ENCODE results near the gene S100A1. TPM values are rescaled to one million over a fixed set of nuclear protein-coding genes. Genes with fewer than 3 reads are reported as not detected.

S100A1 gene
- total RNA-seq, 1 donor from 2014 or later = 2,012 TPM

DNA sequence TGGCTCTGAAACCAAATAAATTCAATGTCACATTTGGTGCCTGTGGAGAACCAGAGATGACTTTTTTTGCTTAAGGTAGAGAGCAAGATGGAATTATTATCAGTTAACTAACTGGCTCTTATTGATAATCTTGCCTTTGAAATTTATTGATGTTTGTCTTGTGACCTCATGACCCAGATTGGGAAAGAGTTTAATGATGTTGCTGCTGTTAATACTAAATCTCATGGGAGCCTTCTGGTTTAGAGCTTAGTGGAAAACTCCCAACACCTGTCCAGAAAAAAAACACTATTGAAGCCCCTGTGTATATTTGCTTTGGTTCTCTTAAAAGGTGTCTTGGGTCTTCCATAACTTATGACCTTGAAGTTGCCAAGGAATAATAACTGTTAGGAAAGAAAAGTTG, 15.6 kb downstream of the S100A1 start:
- intact Hi-C loops (cut with micrococcal nuclease) = no loop called here
- Histone ChIP-seq H3K27ac (replicated peaks) (peak overlapping the region; percentile 55), H3K4me1 (peaks cover 75% of the 10 kb centered on the region), H3K4me3 (no peak overlapping the region), H3K27me3 (ENCODE audit: low read depth) (no peaks in the 10 kb centered on the region), H3K36me3 (peaks cover 82% of the 10 kb centered on the region), H3K9me3 (replicated peaks) (no peaks in the 10 kb centered on the region)
- no peak for TF ChIP-seq CTCF (IDR thresholded peaks at IDR 0.05; ENCODE audit: borderline replicate concordance)
- DNase-seq = no peak

DNA sequence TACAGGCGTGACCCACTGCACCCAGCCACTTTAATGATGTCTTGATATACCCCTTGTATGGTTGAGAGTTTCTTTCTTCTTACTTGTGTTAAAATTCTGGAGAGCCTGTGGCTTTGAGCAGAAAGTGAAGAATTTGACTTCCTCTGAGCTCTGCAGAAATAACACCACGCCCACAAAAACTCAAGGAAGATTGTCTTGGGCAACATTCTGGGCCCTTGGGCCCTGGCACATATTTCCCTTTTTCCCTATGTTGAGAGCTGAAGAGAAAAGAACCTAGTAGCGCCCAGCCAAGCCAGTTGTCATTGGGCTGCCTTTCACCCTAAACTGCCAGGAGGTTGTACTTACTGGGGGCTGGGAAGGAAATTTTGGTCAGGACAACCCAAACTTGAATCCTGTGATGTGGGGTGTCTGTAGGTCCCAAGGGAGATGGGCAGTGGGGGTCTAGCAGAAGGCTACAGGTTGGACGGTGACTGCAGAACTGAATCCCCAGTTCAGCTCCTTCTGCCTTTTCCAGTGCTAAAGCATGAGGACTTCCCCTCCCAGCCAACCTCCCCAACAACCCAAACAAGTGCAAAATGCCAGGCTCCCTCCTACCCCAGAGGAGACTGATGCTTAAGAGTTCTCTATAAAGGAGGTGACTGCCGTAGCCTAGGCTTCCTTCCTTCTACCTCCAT, 18.6 kb downstream of the S100A1 start:
- H3K27ac ChIP-seq (replicated peaks) = peak overlapping the region; percentile 48
- intact Hi-C loops (cut with micrococcal nuclease) = no loop called here
- H3K36me3 ChIP-seq = peaks cover 52% of the 10 kb centered on the region
- H3K9me3 ChIP-seq (replicated peaks) = no peaks in the 10 kb centered on the region
- no peaks in the 10 kb centered on the region for H3K27me3 ChIP-seq (ENCODE audit: low read depth)
- no peak for TF ChIP-seq CTCF (IDR thresholded peaks at IDR 0.05; ENCODE audit: borderline replicate concordance)
- H3K4me3 ChIP-seq = no peak overlapping the region
- no peak for DNase-seq
- H3K4me1 ChIP-seq = peaks cover 59% of the 10 kb centered on the region

GRCh38 chr1:153647346-153647714, 19.1 kb downstream of the S100A1 start:
- intact Hi-C loops (cut with micrococcal nuclease) = no loop called here
- H3K27me3 ChIP-seq (ENCODE audit: low read depth) = no peaks in the 10 kb centered on the region
- peaks cover 47% of the 10 kb centered on the region for H3K36me3 ChIP-seq
- TF ChIP-seq CTCF (IDR thresholded peaks at IDR 0.05; ENCODE audit: borderline replicate concordance) = no peak
- no peak for DNase-seq
- no peak overlapping the region for H3K4me3 ChIP-seq
- peak overlapping the region; percentile 48 for H3K27ac ChIP-seq (replicated peaks)
- no peaks in the 10 kb centered on the region for H3K9me3 ChIP-seq (replicated peaks)
- H3K4me1 ChIP-seq = peaks cover 54% of the 10 kb centered on the region

DNA sequence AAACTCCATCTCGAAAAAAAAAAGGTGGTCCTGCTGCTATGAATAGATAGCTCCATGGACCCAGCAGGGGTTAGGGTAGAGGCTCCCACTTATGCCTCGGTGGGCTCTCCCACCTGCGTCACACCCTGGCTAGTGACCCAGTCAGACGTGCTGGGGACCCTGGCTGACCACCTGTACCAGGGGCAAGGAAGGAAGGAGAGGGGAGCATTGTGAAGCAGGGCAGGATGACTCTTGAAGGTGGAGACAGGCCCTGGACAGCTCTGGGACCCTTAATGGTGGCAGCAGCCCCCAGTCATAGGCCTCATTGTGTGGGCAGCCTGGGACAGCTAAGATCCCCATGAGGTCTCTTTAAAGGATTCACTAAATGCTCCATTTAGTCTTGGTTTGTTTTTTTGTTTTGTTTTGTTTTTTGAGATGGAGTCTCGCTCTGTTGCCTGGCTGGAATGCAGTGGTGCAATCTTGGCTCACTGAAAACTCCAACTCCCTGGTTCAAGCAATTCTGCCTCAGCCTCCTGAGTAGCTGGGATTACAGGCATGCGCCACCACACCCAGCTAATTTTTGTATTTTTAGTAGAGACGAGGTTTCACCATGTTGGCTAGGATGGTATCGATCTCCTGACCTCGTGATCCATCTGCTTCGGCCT, 19.9 kb downstream of the S100A1 start:
- Histone ChIP-seq H3K27me3 (ENCODE audit: low read depth) (no peaks in the 10 kb centered on the region), H3K9me3 (replicated peaks) (no peaks in the 10 kb centered on the region), H3K36me3 (peaks cover 39% of the 10 kb centered on the region), H3K4me1 (peaks cover 46% of the 10 kb centered on the region), H3K27ac (replicated peaks) (peak overlapping the region; percentile 48), H3K4me3 (no peak overlapping the region)
- DNase-seq = no peak
- TF ChIP-seq CTCF (IDR thresholded peaks at IDR 0.05; ENCODE audit: borderline replicate concordance) = no peak
- intact Hi-C loops (cut with micrococcal nuclease) = no loop called here

DNA sequence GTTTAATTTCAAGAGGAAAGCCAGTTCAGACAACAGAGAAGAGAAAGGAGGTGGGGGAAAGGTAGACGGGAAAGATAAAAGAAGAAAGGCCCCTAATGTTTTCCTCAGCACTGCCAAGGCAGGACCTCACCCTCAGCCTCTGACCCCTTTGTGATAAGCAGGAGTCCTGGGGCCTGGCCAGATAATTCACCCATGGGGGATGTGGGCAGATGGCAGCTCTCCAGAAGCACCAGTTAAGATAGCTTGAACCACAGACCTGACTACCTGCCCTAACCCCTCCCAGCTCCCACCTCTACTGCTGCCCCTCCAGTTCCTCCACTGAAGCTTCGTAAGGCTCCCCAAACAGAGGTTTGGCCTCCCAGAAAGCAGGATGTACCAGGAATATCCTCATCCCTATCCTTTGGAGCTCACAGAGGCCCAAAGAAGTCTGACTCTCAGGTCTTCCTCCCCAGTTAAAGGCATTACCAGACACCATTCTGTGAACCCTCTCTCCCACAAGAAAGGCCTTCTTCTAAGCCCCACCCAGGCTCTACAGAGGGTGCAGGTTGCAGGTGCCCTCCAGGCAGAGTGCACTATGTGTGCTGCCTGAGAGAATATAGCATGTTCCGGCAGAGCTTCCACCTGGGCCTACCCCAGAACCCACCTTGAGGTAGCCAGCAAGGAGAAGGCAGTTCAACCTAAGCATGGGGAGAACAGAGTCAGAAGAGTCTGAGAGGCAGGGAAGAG, 21.1 kb downstream of the S100A1 start:
- Histone ChIP-seq H3K27ac (replicated peaks) (peak overlapping the region; percentile 38), H3K4me1 (peaks cover 34% of the 10 kb centered on the region), H3K4me3 (no peak overlapping the region), H3K36me3 (peaks cover 27% of the 10 kb centered on the region), H3K9me3 (replicated peaks) (no peaks in the 10 kb centered on the region), H3K27me3 (ENCODE audit: low read depth) (no peaks in the 10 kb centered on the region)
- no peak for DNase-seq
- intact Hi-C loops (cut with micrococcal nuclease) = no loop called here
- no peak for TF ChIP-seq CTCF (IDR thresholded peaks at IDR 0.05; ENCODE audit: borderline replicate concordance)
